ENCODE results near the gene FRMD4A.

- no peak for TF ChIP-seq TARDBP (IDR thresholded peaks at IDR 0.05)
- TF ChIP-seq ELF4 (IDR thresholded peaks at IDR 0.05): no peak
- no peak for TF ChIP-seq SP1 (IDR thresholded peaks at IDR 0.05)
- TF ChIP-seq FOXK2 (IDR thresholded peaks at IDR 0.05): no peak
- no peak for TF ChIP-seq NFRKB (IDR thresholded peaks at IDR 0.05)
- no peak for TF ChIP-seq BHLHE40 (IDR thresholded peaks at IDR 0.05; ENCODE audit: borderline replicate concordance)
- TF ChIP-seq HDGF (IDR thresholded peaks at IDR 0.05; ENCODE audit: borderline replicate concordance): no peak
- TF ChIP-seq CTBP1 (IDR thresholded peaks at IDR 0.05; ENCODE audit: borderline replicate concordance): no peak
- no peak for TF ChIP-seq ZNF384 (IDR thresholded peaks at IDR 0.05)
These were observed 346.0 kb downstream of the FRMD4A start for GRCh38 chr10:13984647-13985155.
